Lower leg skin (tissue), 4 donors: ENCODE data around the gene ROR2. TPM values are rescaled to one million over a fixed set of nuclear protein-coding genes. Genes with fewer than 3 reads are reported as not detected.
"Not testable (repeated sequence)": the region's sequence is repeated elsewhere in the genome, so short reads cannot be mapped to it uniquely, and the experiment has no call there.

Source experiments
- DNase-seq, 2 donors: peaks; one replicate each; pipeline ENCODE4 v3.0.0-alpha.2; 2019; ENCODE audit warnings: low spot score in 2 of 2
- H3K4me3 ChIP-seq: fragments of 200-600 bp; sonication (generic); 2 replicates; pipeline ENCODE4 v1.5.1; 2017; ENCODE audit warnings: mild to moderate bottlenecking, low read depth; ENCODE audit not compliant: poor library complexity, severe bottlenecking
- CTCF ChIP-seq, 3 donors: fragments of 450-650 bp; IDR thresholded peaks; one replicate each; pipeline ENCODE4 v1.5.1; 2016; ENCODE audit warnings: antibody characterized with exemption in 3 of 3, mild to moderate bottlenecking in 3 of 3, moderate library complexity in 2 of 3
- POLR2A ChIP-seq, 2 donors: fragments of 450-650 bp; IDR thresholded peaks; one replicate each; pipeline ENCODE4 v1.6.1; 2016 to 2017; ENCODE audit warnings: antibody characterized with exemption in 2 of 2, mild to moderate bottlenecking in 1 of 2, moderate library complexity in 1 of 2
- WGBS, 2 donors: methylation state at CpG; one replicate each; pipeline ENCODE4 v1.1.5; 2018; 5-methylcytosine and 5-hydroxymethylcytosine counted together
- intact Hi-C: fragments of 100-400 bp; cut with DNase I; formaldehyde crosslinking; loops from one replicate; pipeline ENCODE4 v1.15.0; 2023; ENCODE audit warnings: low total_unique reads
- total RNA-seq, 4 donors: library from RNA; depleted of rRNA; stranded (reverse); fragments of >200 nt; gene quantifications; one replicate each; pipeline ENCODE4 v1.1.0, GENCODE V29; 2016

ROR2 gene
- total RNA-seq, 4 donors from 2014 or later: 2.3 to 8.7 (median 5.8) TPM

- TF ChIP-seq CTCF (IDR thresholded peaks at IDR 0.05): no peak
- no peak for TF ChIP-seq POLR2A (IDR thresholded peaks at IDR 0.05)
- WGBS, 2 donors: 90 to 91% methylated on average over 2 of the region's 2 CpGs
These were observed 36.2 kb upstream of the ROR2 start for GRCh38 chr9:91986248-91986647.

GRCh38 chr9:91985692-91986091, 35.7 kb upstream of the ROR2 start:
- no peak for DNase-seq
- H3K4me3 ChIP-seq: no peak overlapping the region
- TF ChIP-seq POLR2A (IDR thresholded peaks at IDR 0.05) (no peak), CTCF (IDR thresholded peaks at IDR 0.05) (no peak)
- intact Hi-C loops: no loop called here
- WGBS, 2 donors: 88 to 91% methylated on average over 2 of the region's 2 CpGs

More at GRCh38 chr9:91986248-91986647, 36.2 kb upstream of the ROR2 start:
- intact Hi-C loops: no loop called here
- no peak for DNase-seq
- no peak overlapping the region for H3K4me3 ChIP-seq

GRCh38 chr9:91978740-91979414, 28.8 kb upstream of the ROR2 start:
- intact Hi-C loops: no loop called here

GRCh38 chr9:91975254-91975653, 25.2 kb upstream of the ROR2 start:
- DNase-seq, intact Hi-C loops, H3K4me3 ChIP-seq: not testable (repeated sequence)
- WGBS, 2 donors: 89 to 92% methylated on average over 2 of the region's 2 CpGs

More at GRCh38 chr9:91978740-91979414, 28.8 kb upstream of the ROR2 start:
- WGBS, 2 donors: 58 to 64% methylated on average over 6 of the region's 6 CpGs
- no peak for TF ChIP-seq CTCF (IDR thresholded peaks at IDR 0.05)
- no peak for TF ChIP-seq POLR2A (IDR thresholded peaks at IDR 0.05)
- no peak overlapping the region for H3K4me3 ChIP-seq
- no peak for DNase-seq

- DNase-seq: no peak
- intact Hi-C loops: no loop called here
- TF ChIP-seq CTCF (IDR thresholded peaks at IDR 0.05) (no peak), POLR2A (IDR thresholded peaks at IDR 0.05) (no peak)
These were observed 22.7 kb upstream of the ROR2 start for GRCh38 chr9:91972711-91973110.

GRCh38 chr9:91972076-91972626, 22.1 kb upstream of the ROR2 start:
- no peak for DNase-seq
- intact Hi-C loops: no loop called here
- 62 to 74% methylated on average over 4 of the region's 4 CpGs for WGBS, 2 donors
- no peak for TF ChIP-seq CTCF (IDR thresholded peaks at IDR 0.05)
- no peak for TF ChIP-seq POLR2A (IDR thresholded peaks at IDR 0.05)
- no peak overlapping the region for H3K4me3 ChIP-seq

More at GRCh38 chr9:91972711-91973110, 22.7 kb upstream of the ROR2 start:
- no peak overlapping the region for H3K4me3 ChIP-seq
- 53 to 63% methylated on average over 2 of the region's 2 CpGs for WGBS, 2 donors
